H1 (cell line): Measurements from ENCODE around the gene SHH. TPM values are rescaled to one million over a fixed set of nuclear protein-coding genes. Genes with fewer than 3 reads are reported as not detected.

Experiments used
- CTCF ChIA-PET: fragments of 300-600 bp; sonication (Branson Sonifier 250); formaldehyde crosslinking; loops from one replicate; lab custom pipeline; 2021; ENCODE audit not compliant: partially characterized antibody; lab: Charles Lee
- POLR2A ChIA-PET: fragments of 300-600 bp; sonication (Branson Sonifier 250); formaldehyde crosslinking; loops from one replicate; lab custom pipeline; 2021; ENCODE audit warnings: inconsistent platforms; ENCODE audit not compliant: partially characterized antibody; lab: Charles Lee
- DNase-seq, 2 experiments: peaks; one replicate each; pipeline versions ENCODE4 v3.0.0 to v3.0.0-alpha.2; 2010 to 2022; ENCODE audit warnings: low spot score in 2 of 2, low read depth in 1 of 2, mixed read lengths in 1 of 2
- FAIRE-seq: peaks from 2 replicates; lab custom pipeline; 2011; peaks lifted over from hg19 to GRCh38; lab: Jason Lieb, UNC
- H2AFZ ChIP-seq: 2 replicates; pipeline ENCODE4 v1.8.1; 2012; ENCODE audit warnings: low read length, inconsistent platforms
- H2AK5ac ChIP-seq: 2 replicates; pipeline ENCODE4 v1.6.1; 2013; ENCODE audit warnings: low read depth, low read length
- H2BK120ac ChIP-seq: replicated peaks from 2 replicates; pipeline ENCODE3; 2013; ENCODE audit warnings: low read depth, low read length, inconsistent platforms
- H2BK12ac ChIP-seq: 2 replicates; pipeline ENCODE4 v1.6.1; 2013; ENCODE audit warnings: low read depth, low read length
- H2BK15ac ChIP-seq: 2 replicates; pipeline ENCODE4 v1.6.1; 2013; ENCODE audit warnings: low read length
- H2BK20ac ChIP-seq: 2 replicates; pipeline ENCODE4 v1.6.1; 2013; ENCODE audit warnings: low read length
- H2BK5ac ChIP-seq: 2 replicates; pipeline ENCODE4 v1.6.1; 2013; ENCODE audit warnings: low read depth, low read length
- H3K14ac ChIP-seq: 2 replicates; pipeline ENCODE4 v1.6.1; 2013; ENCODE audit warnings: inconsistent platforms; ENCODE audit not compliant: insufficient read length
- H3K18ac ChIP-seq: 2 replicates; pipeline ENCODE4 v1.6.1; 2013; ENCODE audit warnings: low read length; ENCODE audit errors: extremely low read depth
- H3K23ac ChIP-seq: 2 replicates; pipeline ENCODE4 v1.6.1; 2013; ENCODE audit warnings: inconsistent platforms; ENCODE audit not compliant: insufficient read length
- H3K23me2 ChIP-seq: 2 replicates; pipeline ENCODE4 v1.6.1; 2013; ENCODE audit warnings: low read depth, low read length
- H3K27ac ChIP-seq: 2 replicates; pipeline ENCODE4 v1.6.1; 2011; ENCODE audit warnings: low read depth, low read length, inconsistent platforms
- H3K27me3 ChIP-seq, 4 experiments: replicated peaks in 1 of 4; 1 replicate in 1 of 4; 2 replicates in 3 of 4; pipeline versions ENCODE4 v1.6.1 to v1.8.1; 2011 to 2013; ENCODE audit warnings: low read length in 3 of 4, mild to moderate bottlenecking in 3 of 4, inconsistent platforms in 2 of 4, mixed read lengths in 2 of 4, moderate library complexity in 1 of 4; ENCODE audit not compliant: control insufficient read depth in 3 of 4, insufficient read depth in 3 of 4; ENCODE audit errors: extremely low read depth in 1 of 4
- H3K36me3 ChIP-seq, 4 experiments: 2 replicates each; pipeline versions ENCODE4 v1.6.1 to v1.8.1; 2011 to 2013; ENCODE audit warnings: mild to moderate bottlenecking in 4 of 4, low read length in 3 of 4, moderate library complexity in 2 of 4, control low read depth in 1 of 4, inconsistent platforms in 1 of 4; ENCODE audit not compliant: insufficient read depth in 4 of 4, control insufficient read depth in 2 of 4
- H3K4ac ChIP-seq: replicated peaks from 2 replicates; pipeline ENCODE3; 2013; ENCODE audit warnings: low read length, low read depth, mixed read lengths, inconsistent platforms; ENCODE audit not compliant: insufficient read length
- H3K4me1 ChIP-seq, 4 experiments: replicated peaks in 1 of 4; 1 replicate in 1 of 4; 2 replicates in 3 of 4; pipeline versions ENCODE4 v1.6.1 to v1.8.1; 2011 to 2013; ENCODE audit warnings: low read length in 3 of 4, inconsistent platforms in 2 of 4, mixed read lengths in 1 of 4; ENCODE audit not compliant: insufficient read depth in 4 of 4, control insufficient read depth in 3 of 4
- H3K4me2 ChIP-seq, 2 experiments: 2 replicates each; pipeline versions ENCODE4 v1.6.1 to v1.8.1; 2011 to 2013; ENCODE audit warnings: low read depth in 2 of 2, low read length in 2 of 2, control low read depth in 1 of 2, inconsistent platforms in 1 of 2, mild to moderate bottlenecking in 1 of 2; ENCODE audit not compliant: insufficient read depth in 1 of 2
- H3K4me3 ChIP-seq, 4 experiments: fragments of 200-600, 300-600 bp in 1 of 4; sonication (generic), shearing (Covaris generic), sonication (Bioruptor Twin) in 1 of 4; 2 replicates each; pipeline versions ENCODE4 v1.5.1 to v1.8.1; 2011 to 2016; ENCODE audit warnings: low read length in 4 of 4, low read depth in 3 of 4, control low read depth in 2 of 4, inconsistent platforms in 2 of 4, mild to moderate bottlenecking in 2 of 4, mixed read lengths in 1 of 4, moderate library complexity in 1 of 4; ENCODE audit not compliant: insufficient read depth in 2 of 4; ENCODE audit errors: extremely low read depth in 1 of 4
- H3K56ac ChIP-seq: replicated peaks from 2 replicates; pipeline ENCODE3; 2013; ENCODE audit warnings: low read depth, mild to moderate bottlenecking, mixed read lengths, low read length, inconsistent platforms; ENCODE audit not compliant: insufficient read length
- H3K79me1 ChIP-seq: 2 replicates; pipeline ENCODE4 v1.6.1; 2013; ENCODE audit warnings: low read depth, low read length, control low read depth
- H3K79me2 ChIP-seq, 2 experiments: 2 replicates each; pipeline versions ENCODE4 v1.6.1 to v1.8.1; 2012 to 2013; ENCODE audit warnings: low read length in 2 of 2, mild to moderate bottlenecking in 2 of 2, inconsistent platforms in 1 of 2; ENCODE audit not compliant: insufficient read depth in 2 of 2, control insufficient read depth in 1 of 2
- H3K9ac ChIP-seq, 4 experiments: replicated peaks in 1 of 4; 1 replicate in 1 of 4; 2 replicates in 3 of 4; pipeline versions ENCODE4 v1.6.1 to v1.8.1; 2011 to 2013; ENCODE audit warnings: low read depth in 3 of 4, low read length in 3 of 4, control low read depth in 2 of 4, mild to moderate bottlenecking in 2 of 4, moderate library complexity in 2 of 4, inconsistent platforms in 1 of 4; ENCODE audit errors: extremely low read depth in 1 of 4
- H3K9me3 ChIP-seq, 2 experiments: 2 replicates each; pipeline versions ENCODE4 v1.6.1 to v1.8.1; 2012 to 2013; ENCODE audit warnings: mild to moderate bottlenecking in 2 of 2, moderate library complexity in 2 of 2, control low read depth in 1 of 2, inconsistent platforms in 1 of 2, low read depth in 1 of 2, low read length in 1 of 2, mixed read lengths in 1 of 2; ENCODE audit not compliant: insufficient read depth in 2 of 2
- H4K20me1 ChIP-seq, 2 experiments: replicated peaks in 1 of 2; 2 replicates each; pipeline versions ENCODE3 to v1.8.1; 2011 to 2013; ENCODE audit warnings: inconsistent platforms in 2 of 2, low read length in 2 of 2, mild to moderate bottlenecking in 1 of 2; ENCODE audit not compliant: insufficient read depth in 2 of 2, control insufficient read depth in 1 of 2
- H4K5ac ChIP-seq: 2 replicates; pipeline ENCODE4 v1.6.1; 2013; ENCODE audit warnings: low read length, low read depth, mixed read lengths, inconsistent platforms; ENCODE audit not compliant: insufficient read length
- H4K8ac ChIP-seq: 2 replicates; pipeline ENCODE4 v1.8.0; 2013; ENCODE audit warnings: mild to moderate bottlenecking, moderate library complexity, low read length, inconsistent platforms; ENCODE audit not compliant: insufficient read depth; ENCODE audit errors: extremely low read depth
- H4K91ac ChIP-seq: replicated peaks from 2 replicates; pipeline ENCODE3; 2013; ENCODE audit warnings: low read length, mixed read lengths, inconsistent platforms; ENCODE audit not compliant: insufficient read length
- CEBPB ChIP-seq: IDR thresholded peaks from 2 replicates; pipeline ENCODE4 v1.6.1; 2012; ENCODE audit warnings: low read depth, low read length
- CTBP2 ChIP-seq: IDR thresholded peaks from 2 replicates; pipeline ENCODE4 v1.7.0; 2011; ENCODE audit warnings: borderline replicate concordance, mild to moderate bottlenecking, moderate library complexity, mixed read lengths, low read length; ENCODE audit not compliant: insufficient read depth, insufficient read length
- WGBS, 2 experiments: shearing (Covaris generic) in 1 of 2; methylation state at CpG; one replicate each; pipeline versions ENCODE4 v1.1.6 to v1.1.7; 2013 to 2015; ENCODE audit warnings: low lambda C conversion rate in 2 of 2, mixed read lengths in 2 of 2, inconsistent platforms in 1 of 2, low coverage in 1 of 2, missing lambda C conversion rate in 1 of 2; ENCODE audit not compliant: insufficient replicate concordance in 2 of 2, insufficient coverage in 1 of 2, insufficient read length in 1 of 2; ENCODE audit errors: extremely low coverage in 1 of 2, missing lambda C conversion rate in 1 of 2; 5-methylcytosine and 5-hydroxymethylcytosine counted together
- polyA plus RNA-seq, 7 experiments: library from polyadenylated mRNA; depleted of rRNA in 3 of 7; stranded (reverse) in 5 of 7; unstranded in 2 of 7; fragments of >200 nt in 5 of 7; fragments of 200-250 nt in 2 of 7; gene quantifications; 1 replicate in 5 of 7; 2 replicates in 1 of 7; 4 replicates in 1 of 7; pipeline versions ENCODE4 v1.2.1 to v1.2.3, GENCODE V29; 2011 to 2013; ENCODE audit warnings: missing spikeins in 2 of 7, mixed read lengths in 2 of 7
- total RNA-seq: library from RNA; stranded (reverse); fragmentation: NEBNext Ultra II Directional; extraction: Animal tissue kit (Norgen Biotek cat#: 25700); gene quantifications from 2 replicates; pipeline ENCODE4 v1.2.1, GENCODE V29; 2021

Gene SHH
- total and polyA plus RNA-seq, 2 of the 8 experiments (the other 6 are each of a cell fraction or from before 2014, with no cell fraction given), result not detected

- Histone ChIP-seq H2BK12ac (no peak overlapping the region), H4K5ac (no peak overlapping the region), H3K18ac (no peak overlapping the region), H3K36me3 (peaks cover 3 to 15% (median 14%) of the 10 kb centered on the region in 4 experiments; a peak in 5 of 8 replicates), H2BK120ac (no peak overlapping the region), H3K79me2 (peaks cover 3 to 60% of the 10 kb centered on the region in 2 experiments; a peak in 3 of 4 replicates), H3K23me2 (no peaks in the 10 kb centered on the region), H3K27me3 (no peaks in the 10 kb centered on the region), H3K4me1 (peaks cover 2 to 6% (median 3%) of the 10 kb centered on the region in 4 experiments; a peak in 6 of 7 replicates), H3K27ac (no peak overlapping the region), H3K4ac (no peak overlapping the region), H3K4me2 (no peak overlapping the region), H4K20me1 (peaks cover 0 to 15% of the 10 kb centered on the region in 2 experiments), H2BK5ac (no peak overlapping the region), H3K9me3 (peaks cover 6 to 8% of the 10 kb centered on the region in 2 experiments; a peak in 2 of 4 replicates), H3K23ac (no peak overlapping the region), H2AFZ (no peak overlapping the region), H2BK20ac (no peak overlapping the region), H4K8ac (no peak overlapping the region), H3K79me1 (peaks cover 16% of the 10 kb centered on the region), H2BK15ac (no peak overlapping the region), H3K9ac (no peak overlapping the region), H4K91ac (no peak overlapping the region), H3K4me3 (no peak overlapping the region), H2AK5ac (no peak overlapping the region), H3K56ac (no peak overlapping the region), H3K14ac (no peak overlapping the region)
- CTCF ChIA-PET, result interaction anchor here (0.6 to 2.6 kb wide), 2 partner anchors 162 to 327 kb away, joined by 3 to 11 read pairs; no protein-coding TSS in a partner anchor
- FAIRE-seq, result no peak
- TF ChIP-seq CTBP2, result no peak
- peak; percentile 63; the same call in 1 of the 2 replicates for TF ChIP-seq CEBPB
- 87% methylated on average over 5 of the region's 5 CpGs; no CpG with 5 or more reads in 1 of the 2 experiments for WGBS, 2 experiments
- DNase-seq, result no peak
- POLR2A ChIA-PET, result no interaction called here
Observed at GRCh38 chr7:155761162-155761561, 51.1 kb downstream of the SHH start.
